Activated effector memory CD4-positive, alpha-beta T cell treated with anti-CD3 and anti-CD28 coated beads, Interleukin-2, amount 50 U/mL, for 16 hours (primary cell): ENCODE results near the gene HOXC13.
A peak's percentile ranks its signal among the peaks of the same experiment; 100 is the strongest.

Experiments used
- DNase-seq: peaks from one replicate; pipeline ENCODE4 v3.0.0-alpha.2; 2020

Gene HOXC13

DNA sequence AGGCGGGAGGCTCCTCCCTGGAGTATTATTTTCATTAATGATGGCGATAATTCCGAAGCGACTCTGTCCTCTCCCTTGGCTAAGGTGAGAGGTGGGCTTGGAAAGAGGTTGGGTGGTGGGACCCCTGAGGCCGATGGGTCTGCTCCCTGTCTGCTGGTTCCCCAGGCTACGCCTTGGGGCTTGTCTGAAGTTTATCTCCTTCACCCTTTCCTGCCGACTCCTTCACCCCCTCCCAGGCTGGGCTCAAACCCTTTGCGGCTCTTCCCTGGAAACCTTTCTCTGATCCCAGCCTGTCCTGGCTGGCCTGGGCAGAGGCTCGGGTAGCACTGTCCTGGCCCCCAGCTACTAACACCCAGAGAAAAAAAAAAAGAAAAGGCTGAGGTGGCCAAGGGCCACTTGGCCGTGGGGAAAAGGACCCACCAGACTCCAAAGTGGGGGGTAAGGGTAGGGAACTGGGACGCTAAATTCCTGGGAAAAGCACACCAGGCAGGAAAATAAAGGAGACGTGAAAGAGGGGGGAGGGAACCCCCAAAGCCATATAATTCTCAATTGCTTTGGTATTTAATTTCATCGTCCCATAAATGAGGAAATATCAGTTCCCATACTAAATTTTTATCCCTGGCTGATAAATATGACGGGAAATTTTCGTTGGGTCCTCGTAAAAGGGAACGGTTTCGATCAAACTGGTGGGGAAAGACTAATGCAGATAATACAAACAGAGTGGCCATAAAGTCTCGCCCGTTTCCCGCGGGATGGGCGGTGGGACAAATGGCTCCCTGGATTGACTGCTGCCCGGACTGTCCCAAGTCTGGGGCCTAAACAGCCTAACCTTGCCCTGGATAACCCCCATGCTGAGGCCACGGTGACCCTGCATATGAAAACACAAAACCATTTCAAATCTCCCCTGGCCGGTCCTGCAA is 44.3 kb downstream of the HOXC13 start:
- no peak for DNase-seq

DNA sequence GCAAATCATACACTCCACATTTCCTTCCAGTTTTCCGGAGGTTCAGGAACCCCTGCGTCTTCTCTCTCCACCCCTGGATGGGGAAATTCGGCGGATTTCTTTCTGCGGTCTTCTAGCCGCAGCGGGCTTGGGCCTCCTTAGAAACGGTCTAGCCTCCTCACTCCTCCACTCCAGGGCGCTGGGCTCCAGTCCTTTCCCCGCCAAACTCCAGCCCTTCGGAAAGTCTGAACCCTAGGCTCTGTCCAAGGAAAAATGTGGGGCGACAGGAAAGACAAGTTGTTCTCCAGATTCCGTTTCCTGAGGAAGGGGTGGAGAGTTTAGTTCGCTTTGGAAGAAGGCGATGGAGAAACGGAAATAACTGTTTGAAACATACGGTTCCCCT is 44.9 kb downstream of the HOXC13 start:
- no peak for DNase-seq

DNA sequence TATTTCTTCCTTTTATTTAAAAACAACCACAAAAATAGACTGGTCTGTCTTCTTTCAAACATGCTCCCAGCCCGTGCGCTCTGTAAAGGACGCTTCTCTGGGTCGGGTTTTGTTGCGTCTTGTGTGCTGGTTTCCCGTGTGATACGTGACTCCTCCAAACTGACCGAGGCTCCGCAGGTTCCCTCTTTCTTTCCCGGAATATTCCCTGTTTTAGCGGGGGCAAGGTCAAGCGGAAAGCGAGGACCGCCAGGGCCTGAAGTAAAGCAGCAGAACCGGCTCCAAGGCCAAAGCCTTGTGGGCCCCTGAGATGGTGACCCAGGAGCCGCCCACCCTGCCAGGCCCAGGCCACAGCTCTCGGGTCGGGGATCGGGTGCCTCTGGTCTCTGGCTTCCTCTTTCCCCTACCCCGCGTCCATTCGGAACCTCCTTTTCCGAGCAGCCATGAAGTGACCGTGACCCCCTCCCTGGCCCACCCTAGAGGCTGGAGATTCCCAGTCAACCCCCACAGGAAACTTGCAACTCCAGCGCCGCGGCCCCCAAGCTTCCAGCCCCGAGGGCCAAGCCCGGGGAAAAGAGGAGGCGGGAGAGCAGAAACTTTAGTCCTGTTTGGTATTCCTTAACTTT is 45.4 kb downstream of the HOXC13 start:
- no peak for DNase-seq

- peak; percentile 91 for DNase-seq
Measured at GRCh38 chr12:53984901-53985691, 46.5 kb downstream of the HOXC13 start, which contains the start of gene HOXC10. Gene HOXC10, plus strand, starts transcription at chr12:53985146. Its CDS starts 114 bp downstream, at chr12:53985260.

DNA sequence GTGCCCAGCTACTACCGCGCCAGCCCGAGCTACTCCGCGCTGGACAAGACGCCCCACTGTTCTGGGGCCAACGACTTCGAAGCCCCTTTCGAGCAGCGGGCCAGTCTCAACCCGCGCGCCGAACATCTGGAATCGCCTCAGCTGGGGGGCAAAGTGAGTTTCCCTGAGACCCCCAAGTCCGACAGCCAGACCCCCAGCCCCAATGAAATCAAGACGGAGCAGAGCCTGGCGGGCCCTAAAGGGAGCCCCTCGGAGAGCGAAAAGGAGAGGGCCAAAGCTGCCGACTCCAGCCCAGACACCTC is 47.0 kb downstream of the HOXC13 start:
- DNase-seq = no peak

DNA sequence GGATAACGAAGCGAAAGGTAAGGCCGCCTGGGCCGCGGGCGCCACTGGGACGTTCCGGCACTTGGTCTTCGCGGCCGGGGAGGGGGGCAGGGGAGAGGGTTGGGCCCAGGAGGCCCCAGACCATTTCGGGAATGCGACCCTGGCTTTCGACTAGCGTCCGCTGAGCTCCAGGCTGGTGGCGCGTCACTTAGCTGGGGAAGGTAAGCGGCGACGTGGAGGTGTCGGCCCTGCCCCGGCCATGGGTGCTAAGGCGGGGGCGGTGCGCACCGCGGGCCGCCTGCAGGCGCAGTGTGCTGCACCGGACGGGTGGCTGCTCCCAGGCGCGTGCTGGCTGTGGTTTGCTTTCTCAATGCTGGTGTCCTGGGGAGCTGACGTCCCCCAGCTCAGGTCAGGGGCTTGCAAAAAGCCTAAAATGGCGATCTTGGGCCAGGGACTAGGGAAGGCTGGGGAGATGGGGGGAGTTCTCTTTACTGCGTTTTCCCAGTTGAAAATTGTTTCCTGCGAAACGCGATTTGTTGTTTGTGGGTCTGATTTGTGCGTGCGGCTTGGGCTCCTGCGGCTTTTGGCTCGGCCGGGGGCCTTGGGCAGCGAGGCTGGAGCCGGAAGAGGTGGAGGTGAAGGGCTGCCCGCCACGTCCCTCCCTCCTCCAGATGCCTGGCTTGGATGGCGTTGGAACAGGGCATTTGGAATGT is 47.5 kb downstream of the HOXC13 start:
- DNase-seq = no peak

- no peak for DNase-seq
Measured at GRCh38 chr12:53986686-53987483, 48.3 kb downstream of the HOXC13 start.

DNA sequence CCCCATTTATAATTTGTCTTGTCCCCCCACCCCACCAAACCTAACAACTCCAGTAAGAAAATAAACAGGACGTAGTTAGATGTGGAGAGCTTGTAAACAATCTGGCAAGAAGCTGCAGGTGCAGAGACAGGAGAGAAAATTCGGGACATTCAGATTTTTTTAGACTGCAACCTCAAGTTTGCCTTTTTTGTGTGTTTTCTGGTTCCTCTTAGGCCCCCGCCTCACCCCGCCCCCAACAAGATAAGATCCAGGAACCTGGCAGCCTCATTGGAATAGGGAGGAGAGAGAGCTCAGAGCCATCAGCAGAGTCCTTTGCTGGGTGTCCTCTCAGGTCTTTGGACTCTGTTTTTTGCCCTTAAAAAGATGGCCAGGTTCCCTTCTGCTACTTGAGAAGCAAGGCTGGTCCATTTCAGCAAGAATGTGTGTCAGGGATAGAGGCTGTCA is 49.2 kb downstream of the HOXC13 start:
- DNase-seq = no peak

DNA sequence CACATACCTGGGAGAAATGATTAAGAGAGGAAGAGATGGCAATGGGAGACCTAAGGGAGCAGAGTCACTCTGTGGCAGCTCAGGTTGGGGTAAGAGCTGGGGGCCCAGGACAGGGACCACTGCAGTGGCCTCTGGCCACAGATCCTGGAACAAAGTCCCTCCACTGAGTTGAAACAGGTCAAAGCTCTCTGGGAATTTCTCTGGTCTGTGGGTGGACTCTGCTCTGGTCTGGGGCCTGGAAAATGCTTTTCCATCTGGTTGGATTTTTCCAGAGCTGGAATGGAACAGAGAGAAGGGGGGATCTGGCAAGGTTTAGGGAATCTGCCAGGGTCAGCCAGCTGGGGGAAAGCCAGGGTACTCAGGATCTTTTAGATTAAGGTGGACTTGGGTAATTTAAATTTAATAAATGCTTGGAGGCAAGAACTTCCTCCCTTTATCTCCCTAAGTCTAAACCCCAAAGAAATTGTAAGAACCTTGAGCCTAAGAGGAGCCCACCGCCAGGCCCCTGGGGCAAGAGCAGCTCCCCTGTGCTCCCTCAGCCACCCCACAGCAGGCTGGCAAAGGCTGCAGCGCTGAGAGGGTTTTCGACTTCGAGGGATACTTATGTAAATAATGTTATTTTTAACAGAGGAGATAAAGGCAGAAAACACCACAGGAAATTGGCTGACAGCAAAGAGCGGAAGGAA is 50.1 kb downstream of the HOXC13 start:
- DNase-seq = no peak

GRCh38 chr12:53989227-53990113 is 50.8 kb downstream of the HOXC13 start:
- no peak for DNase-seq

- DNase-seq = no peak
Measured at GRCh38 chr12:53990311-53991076, 51.9 kb downstream of the HOXC13 start.

DNA sequence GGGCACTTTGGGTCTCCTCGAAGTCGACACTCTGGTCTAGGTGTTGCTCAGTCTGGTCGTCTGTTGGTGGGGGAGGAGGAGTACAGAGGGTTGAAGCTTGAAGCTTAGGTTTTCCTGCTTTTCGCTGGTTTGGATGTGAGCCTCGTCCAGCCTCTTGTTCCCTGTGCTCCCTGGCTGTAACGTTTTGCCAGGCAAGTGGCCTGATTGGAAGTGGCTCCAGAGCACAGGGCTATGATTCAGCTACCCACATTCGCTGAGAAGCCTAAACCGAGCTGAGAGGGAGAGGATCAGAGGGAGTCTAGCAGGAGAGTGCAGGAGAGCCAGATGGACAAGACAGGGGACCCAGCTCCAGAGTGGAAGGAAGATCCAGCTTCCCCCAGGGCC is 52.4 kb downstream of the HOXC13 start:
- DNase-seq = no peak

- no peak for DNase-seq
Measured at GRCh38 chr12:53992377-53992889, 53.8 kb downstream of the HOXC13 start.

- DNase-seq = no peak
Measured at GRCh38 chr12:53993162-53994008, 54.8 kb downstream of the HOXC13 start.

DNA sequence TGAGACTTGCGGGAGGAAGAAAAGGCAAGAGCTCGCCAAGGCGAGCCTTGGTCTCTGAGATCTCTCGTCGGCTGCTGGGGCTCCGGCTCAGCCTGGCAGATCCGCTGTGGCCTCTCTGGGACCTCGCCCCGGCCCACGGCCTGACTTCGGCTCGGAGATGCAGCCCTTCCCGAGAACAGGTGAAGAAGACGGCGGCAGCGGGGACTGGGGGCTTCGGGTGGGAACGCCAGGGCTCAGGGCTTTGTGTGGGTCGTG is 55.3 kb downstream of the HOXC13 start:
- no peak for DNase-seq

GRCh38 chr12:53994264-53995001 is 55.8 kb downstream of the HOXC13 start:
- DNase-seq = no peak

DNA sequence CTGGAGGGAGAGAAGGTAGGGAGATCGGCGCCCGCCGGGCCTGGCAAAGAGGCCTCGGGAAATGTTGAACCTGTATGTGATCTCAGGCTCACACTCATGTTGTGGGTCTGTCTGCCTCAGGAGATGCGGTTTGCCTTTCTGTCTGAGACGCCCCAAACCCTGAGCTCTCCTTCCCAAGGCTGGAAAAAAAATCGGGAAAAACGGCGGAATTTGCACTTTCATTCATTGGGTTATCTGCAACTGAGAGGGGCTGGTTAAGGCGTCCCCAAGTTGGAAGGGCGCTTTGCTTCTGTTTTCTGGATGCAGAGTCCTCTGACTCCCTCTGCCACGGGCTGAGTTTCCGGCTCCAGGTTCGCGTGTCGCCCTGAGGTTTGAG is 56.4 kb downstream of the HOXC13 start:
- DNase-seq = no peak
